Calu3 (cell line): Measurements from ENCODE around the gene LRRC46. TPM values are rescaled to one million over a fixed set of nuclear protein-coding genes. Genes with fewer than 3 reads are reported as not detected.

Source experiments
- BruUV-seq: library from RNA; stranded (reverse); fragments of 400-500 nt; replicated peaks from 2 replicates; lab custom pipeline; 2021; lab: Mats Ljungman, UMichigan
- CTCF ChIA-PET: fragments of 300-600 bp; sonication (Branson Sonifier 250); formaldehyde crosslinking; loops from one replicate; lab custom pipeline; 2022; ENCODE audit warnings: antibody characterized with exemption; lab: Charles Lee
- DNase-seq: peaks from one replicate; pipeline ENCODE4 v3.0.0; 2022
- H3K27ac Mint-ChIP-seq: one replicate; pipeline ENCODE4 v1.8.0; 2022; ENCODE audit warnings: mixed read lengths; ENCODE audit not compliant: unreplicated experiment
- H3K27me3 Mint-ChIP-seq: one replicate; pipeline ENCODE4 v1.8.0; 2022; ENCODE audit warnings: mixed read lengths; ENCODE audit not compliant: unreplicated experiment
- H3K36me3 Mint-ChIP-seq: one replicate; pipeline ENCODE4 v1.8.0; 2022; ENCODE audit warnings: mild to moderate bottlenecking, moderate library complexity, mixed read lengths; ENCODE audit not compliant: insufficient read depth, unreplicated experiment
- H3K4me1 Mint-ChIP-seq: one replicate; pipeline ENCODE4 v1.8.0; 2022; ENCODE audit warnings: mild to moderate bottlenecking, low read depth, mixed read lengths; ENCODE audit not compliant: unreplicated experiment
- H3K4me3 Mint-ChIP-seq: one replicate; pipeline ENCODE4 v1.8.0; 2022; ENCODE audit warnings: mild to moderate bottlenecking, low read depth, moderate library complexity, mixed read lengths; ENCODE audit not compliant: unreplicated experiment
- H3K9me3 Mint-ChIP-seq: one replicate; pipeline ENCODE4 v1.8.0; 2022; ENCODE audit warnings: low read depth, mixed read lengths; ENCODE audit not compliant: unreplicated experiment
- intact Hi-C: fragments of 100-400 bp; cut with micrococcal nuclease; formaldehyde crosslinking; loops from one replicate; pipeline ENCODE4 v1.10.0; 2022; ENCODE audit not compliant: unreplicated experiment
- total RNA-seq: library from RNA; stranded (reverse); gene quantifications from 2 replicates; pipeline ENCODE4 v1.2.3, GENCODE V29; 2022
- TF ChIP-seq, protein P1 (sequence below): fragments of 200-600 bp; IDR thresholded peaks from one replicate; pipeline ENCODE4 v1.8.0; 2022; ENCODE audit warnings: antibody characterized with exemption; ENCODE audit not compliant: unreplicated experiment

The LRRC46 gene
- total RNA-seq, 1 experiment from 2014 or later, result 2.9 TPM

DNA sequence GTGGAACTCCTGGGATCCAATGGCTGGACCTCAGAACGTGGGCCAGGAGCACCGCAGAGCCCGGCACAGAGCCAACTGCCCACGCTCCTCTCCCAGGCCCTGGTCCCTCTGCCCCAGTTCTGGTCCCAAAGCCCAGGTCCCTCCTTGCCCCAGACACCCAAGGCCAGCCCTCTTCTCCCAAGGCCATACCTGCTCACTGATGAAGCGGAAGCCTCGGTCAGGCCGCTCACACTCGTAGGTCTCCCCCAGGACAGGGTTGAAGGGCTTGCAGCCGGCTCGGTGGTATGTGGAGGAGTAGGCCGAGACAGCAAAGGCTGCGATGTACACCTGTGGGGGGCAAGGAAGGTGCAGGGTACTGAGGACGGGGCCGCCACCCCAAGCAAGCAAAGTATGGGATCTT lies 18.4 kb upstream of the LRRC46 start:
- CTCF ChIA-PET, result no interaction called here
- intact Hi-C loops, result no loop called here
- TF ChIP-seq, protein P1, sequence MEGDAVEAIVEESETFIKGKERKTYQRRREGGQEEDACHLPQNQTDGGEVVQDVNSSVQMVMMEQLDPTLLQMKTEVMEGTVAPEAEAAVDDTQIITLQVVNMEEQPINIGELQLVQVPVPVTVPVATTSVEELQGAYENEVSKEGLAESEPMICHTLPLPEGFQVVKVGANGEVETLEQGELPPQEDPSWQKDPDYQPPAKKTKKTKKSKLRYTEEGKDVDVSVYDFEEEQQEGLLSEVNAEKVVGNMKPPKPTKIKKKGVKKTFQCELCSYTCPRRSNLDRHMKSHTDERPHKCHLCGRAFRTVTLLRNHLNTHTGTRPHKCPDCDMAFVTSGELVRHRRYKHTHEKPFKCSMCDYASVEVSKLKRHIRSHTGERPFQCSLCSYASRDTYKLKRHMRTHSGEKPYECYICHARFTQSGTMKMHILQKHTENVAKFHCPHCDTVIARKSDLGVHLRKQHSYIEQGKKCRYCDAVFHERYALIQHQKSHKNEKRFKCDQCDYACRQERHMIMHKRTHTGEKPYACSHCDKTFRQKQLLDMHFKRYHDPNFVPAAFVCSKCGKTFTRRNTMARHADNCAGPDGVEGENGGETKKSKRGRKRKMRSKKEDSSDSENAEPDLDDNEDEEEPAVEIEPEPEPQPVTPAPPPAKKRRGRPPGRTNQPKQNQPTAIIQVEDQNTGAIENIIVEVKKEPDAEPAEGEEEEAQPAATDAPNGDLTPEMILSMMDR, result no peak
- no peak overlapping the region for H3K4me3 Mint-ChIP-seq
- no peak overlapping the region for H3K27ac Mint-ChIP-seq
- no peaks in the 10 kb centered on the region for H3K27me3 Mint-ChIP-seq
- H3K4me1 Mint-ChIP-seq, result peaks cover 34% of the 10 kb centered on the region
- no TSS peak for BruUV-seq
- no peak for DNase-seq
- no peaks in the 10 kb centered on the region for H3K9me3 Mint-ChIP-seq
- H3K36me3 Mint-ChIP-seq, result peaks cover 43% of the 10 kb centered on the region

- H3K27me3 Mint-ChIP-seq, result no peaks in the 10 kb centered on the region
- H3K36me3 Mint-ChIP-seq, result peaks cover 43% of the 10 kb centered on the region
- CTCF ChIA-PET, result interaction anchor here (0.5 kb wide), 1 partner anchor 558 kb away, joined by 4 read pairs; no protein-coding TSS in a partner anchor
- H3K4me3 Mint-ChIP-seq, result no peak overlapping the region
- BruUV-seq, result no TSS peak
- H3K9me3 Mint-ChIP-seq, result no peaks in the 10 kb centered on the region
- intact Hi-C loops, result no loop called here
- H3K27ac Mint-ChIP-seq, result no peak overlapping the region
- peaks cover 34% of the 10 kb centered on the region for H3K4me1 Mint-ChIP-seq
- no peak for DNase-seq
- TF ChIP-seq, protein P1, result no peak
Measured at GRCh38 chr17:47813512-47814031, 17.9 kb upstream of the LRRC46 start.

- H3K27me3 Mint-ChIP-seq, result no peaks in the 10 kb centered on the region
- CTCF ChIA-PET, result interaction anchor here (0.7 kb wide), 1 partner anchor 187 kb away, joined by 4 read pairs; no protein-coding TSS in a partner anchor
- no peaks in the 10 kb centered on the region for H3K9me3 Mint-ChIP-seq
- intact Hi-C loops, result no loop called here
- peaks cover 42% of the 10 kb centered on the region for H3K36me3 Mint-ChIP-seq
- TF ChIP-seq, protein P1, result no peak
- H3K4me3 Mint-ChIP-seq, result no peak overlapping the region
- H3K4me1 Mint-ChIP-seq, result peaks cover 30% of the 10 kb centered on the region
- DNase-seq, result no peak
- no TSS peak for BruUV-seq
- H3K27ac Mint-ChIP-seq, result no peak overlapping the region
Measured at GRCh38 chr17:47815106-47815918, 16.2 kb upstream of the LRRC46 start.

GRCh38 chr17:47816111-47816735 lies 15.2 kb upstream of the LRRC46 start:
- no peaks in the 10 kb centered on the region for H3K27me3 Mint-ChIP-seq
- no peak for DNase-seq
- no peaks in the 10 kb centered on the region for H3K9me3 Mint-ChIP-seq
- H3K36me3 Mint-ChIP-seq, result peaks cover 48% of the 10 kb centered on the region
- no peak overlapping the region for H3K27ac Mint-ChIP-seq
- TF ChIP-seq, protein P1, result no peak
- no peak overlapping the region for H3K4me3 Mint-ChIP-seq
- intact Hi-C loops, result no loop called here
- H3K4me1 Mint-ChIP-seq, result peaks cover 29% of the 10 kb centered on the region
- CTCF ChIA-PET, result no interaction called here
- BruUV-seq, result no TSS peak
